Gastroesophageal sphincter (tissue), 4 donors: ENCODE measurements around the gene CFAP157. TPM values are rescaled to one million over a fixed set of nuclear protein-coding genes. Genes with fewer than 3 reads are reported as not detected.

Experiments used
- ATAC-seq: fragments of 150-250 bp; one replicate; pipeline ENCODE4 v1.9.1; 2016; ENCODE audit warnings: mild to moderate bottlenecking, moderate library complexity
- H3K27ac ChIP-seq, 4 donors: fragments of 200-600 bp; sonication (generic) in 3 of 4; 1 replicate in 3 of 4; 2 replicates in 1 of 4; pipeline ENCODE4 v1.5.1; 2016 to 2019
- H3K27me3 ChIP-seq: fragments of 200-600 bp; sonication (generic); one replicate; pipeline ENCODE4 v1.5.1; 2019
- H3K36me3 ChIP-seq, 2 donors: fragments of 200-600 bp; sonication (generic); one replicate each; pipeline ENCODE4 v1.5.1; 2019; ENCODE audit warnings: control low read depth in 1 of 2
- H3K4me1 ChIP-seq, 3 donors: fragments of 200-600 bp; sonication (generic); 1 replicate in 2 of 3; 2 replicates in 1 of 3; pipeline ENCODE4 v1.5.1; 2016 to 2019; ENCODE audit warnings: control low read depth in 2 of 3
- H3K4me3 ChIP-seq, 2 donors: fragments of 200-600 bp; sonication (generic); one replicate each; pipeline ENCODE4 v1.5.1; 2019; ENCODE audit warnings: mild to moderate bottlenecking in 1 of 2, moderate library complexity in 1 of 2
- H3K9me3 ChIP-seq, 3 donors: fragments of 200-600 bp; sonication (generic); one replicate each; pipeline ENCODE4 v1.5.1; 2017 to 2019; ENCODE audit warnings: control low read depth in 2 of 3
- EP300 ChIP-seq: sonication (generic); formaldehyde crosslinking; IDR thresholded peaks from one replicate; pipeline ENCODE4 v1.6.1; 2017; ENCODE audit warnings: antibody characterized with exemption, mild to moderate bottlenecking
- POLR2A ChIP-seq, 2 donors: fragments of 450-650 bp; IDR thresholded peaks; one replicate each; pipeline ENCODE4 v1.6.1; 2017; ENCODE audit warnings: antibody characterized with exemption in 2 of 2, mild to moderate bottlenecking in 2 of 2, moderate library complexity in 1 of 2
- POLR2AphosphoS5 ChIP-seq: sonication (generic); formaldehyde crosslinking; IDR thresholded peaks from one replicate; pipeline ENCODE4 v1.6.1; 2017; ENCODE audit warnings: antibody characterized with exemption
- whole genome bisulfite sequencing, 2 donors: methylation state at CpG; one replicate each; pipeline ENCODE4 v1.1.5; 2018; ENCODE audit warnings: low coverage in 1 of 2; 5-methylcytosine and 5-hydroxymethylcytosine counted together
- total RNA-seq, 4 donors: library from RNA; depleted of rRNA; stranded (reverse); fragments of >200 nt; gene quantifications; one replicate each; pipeline ENCODE4 v1.1.0, GENCODE V29; 2016
- TF ChIP-seq, protein P1 (sequence below), 4 experiments: fragments of 200-600 bp in 2 of 4; fragments of 450-650 bp in 2 of 4; sonication (generic) in 1 of 4; IDR thresholded peaks; one replicate each; pipeline ENCODE4 v1.5.1; 2017 to 2019; ENCODE audit warnings: antibody characterized with exemption in 4 of 4, mild to moderate bottlenecking in 2 of 4, moderate library complexity in 2 of 4

CFAP157 gene
- total RNA-seq, 4 donors from 2014 or later, result 0.31 TPM; not detected in 3

GRCh38 chr9:127720031-127720864 is 13.5 kb downstream of the CFAP157 start:
- TF ChIP-seq, protein P1, sequence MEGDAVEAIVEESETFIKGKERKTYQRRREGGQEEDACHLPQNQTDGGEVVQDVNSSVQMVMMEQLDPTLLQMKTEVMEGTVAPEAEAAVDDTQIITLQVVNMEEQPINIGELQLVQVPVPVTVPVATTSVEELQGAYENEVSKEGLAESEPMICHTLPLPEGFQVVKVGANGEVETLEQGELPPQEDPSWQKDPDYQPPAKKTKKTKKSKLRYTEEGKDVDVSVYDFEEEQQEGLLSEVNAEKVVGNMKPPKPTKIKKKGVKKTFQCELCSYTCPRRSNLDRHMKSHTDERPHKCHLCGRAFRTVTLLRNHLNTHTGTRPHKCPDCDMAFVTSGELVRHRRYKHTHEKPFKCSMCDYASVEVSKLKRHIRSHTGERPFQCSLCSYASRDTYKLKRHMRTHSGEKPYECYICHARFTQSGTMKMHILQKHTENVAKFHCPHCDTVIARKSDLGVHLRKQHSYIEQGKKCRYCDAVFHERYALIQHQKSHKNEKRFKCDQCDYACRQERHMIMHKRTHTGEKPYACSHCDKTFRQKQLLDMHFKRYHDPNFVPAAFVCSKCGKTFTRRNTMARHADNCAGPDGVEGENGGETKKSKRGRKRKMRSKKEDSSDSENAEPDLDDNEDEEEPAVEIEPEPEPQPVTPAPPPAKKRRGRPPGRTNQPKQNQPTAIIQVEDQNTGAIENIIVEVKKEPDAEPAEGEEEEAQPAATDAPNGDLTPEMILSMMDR (IDR thresholded peaks at IDR 0.05), result no peak
- TF ChIP-seq EP300 (no peak), POLR2A (IDR thresholded peaks at IDR 0.05) (no peak), POLR2AphosphoS5 (no peak)
- Histone ChIP-seq H3K36me3 (no peaks in the 10 kb centered on the region), H3K4me1 (peaks cover 0 to 20% (median 4%) of the 10 kb centered on the region in 3 donors), H3K27ac (no peak overlapping the region), H3K4me3 (no peak overlapping the region), H3K9me3 (no peaks in the 10 kb centered on the region), H3K27me3 (peaks cover 27% of the 10 kb centered on the region)
- 67% methylated on average over 1 of the region's 12 CpGs; no CpG with 5 or more reads in 1 of the 2 donors for WGBS, 2 donors
- ATAC-seq, result no peak

DNA sequence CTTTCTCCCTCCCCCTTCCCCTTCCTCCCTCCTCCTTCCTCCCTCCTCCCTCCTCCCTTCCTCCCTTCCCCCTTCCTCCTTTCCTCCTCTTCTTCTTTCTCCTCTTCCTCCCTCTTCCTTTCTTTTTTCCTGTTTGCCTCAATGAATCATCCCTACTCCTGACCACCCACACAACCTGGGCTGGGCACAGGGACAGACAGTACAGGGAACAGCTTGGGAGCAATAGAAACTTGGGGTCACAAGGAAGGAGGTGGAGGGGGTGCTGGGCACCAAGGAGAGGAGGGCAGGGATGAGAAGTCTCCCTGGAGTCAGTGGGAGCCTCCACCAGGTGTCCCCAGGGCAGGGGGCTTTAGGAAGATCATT is 14.1 kb downstream of the CFAP157 start:
- H3K4me1 ChIP-seq, result peaks cover 0 to 20% (median 4%) of the 10 kb centered on the region in 3 donors
- no peaks in the 10 kb centered on the region for H3K36me3 ChIP-seq
- no peak overlapping the region for H3K27ac ChIP-seq
- no peak overlapping the region for H3K4me3 ChIP-seq
- no peak for ATAC-seq
- H3K9me3 ChIP-seq, result no peaks in the 10 kb centered on the region
- TF ChIP-seq, protein P1 (IDR thresholded peaks at IDR 0.05), result no peak
- TF ChIP-seq EP300 (no peak), POLR2A (IDR thresholded peaks at IDR 0.05) (no peak), POLR2AphosphoS5 (no peak)
- H3K27me3 ChIP-seq, result peaks cover 27% of the 10 kb centered on the region

DNA sequence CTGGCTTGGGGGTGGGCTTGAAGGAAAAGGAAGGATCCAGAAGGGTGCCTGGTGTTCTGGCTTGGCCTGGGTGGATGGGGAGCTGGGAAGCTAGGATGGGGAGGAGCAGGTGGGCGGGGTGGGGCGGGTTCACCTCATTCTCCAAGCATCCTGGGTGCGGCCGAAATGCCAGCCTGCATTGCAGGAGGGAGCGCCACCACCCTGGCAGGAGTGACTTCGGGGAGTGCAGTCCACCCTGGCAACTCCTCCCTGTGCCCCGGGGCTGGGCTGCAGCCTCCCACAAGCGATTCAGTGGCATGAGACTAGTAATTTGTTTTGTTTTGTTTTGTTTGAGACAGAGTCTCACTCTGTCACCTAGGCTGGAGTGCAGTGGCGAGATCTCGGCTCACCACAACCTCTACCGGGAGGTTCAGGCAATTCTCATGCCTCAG is 14.6 kb downstream of the CFAP157 start:
- TF ChIP-seq POLR2AphosphoS5, result no peak
- no peak for TF ChIP-seq EP300
- TF ChIP-seq, protein P1 (IDR thresholded peaks at IDR 0.05), result no peak
- TF ChIP-seq POLR2A (IDR thresholded peaks at IDR 0.05), result no peak
- ATAC-seq, result no peak
- Histone ChIP-seq H3K9me3 (no peaks in the 10 kb centered on the region), H3K4me1 (peaks cover 0 to 14% (median 0%) of the 10 kb centered on the region in 3 donors), H3K27ac (no peak overlapping the region), H3K4me3 (no peak overlapping the region), H3K27me3 (peaks cover 27% of the 10 kb centered on the region), H3K36me3 (no peaks in the 10 kb centered on the region)
- WGBS, 2 donors, result 62% methylated on average over 2 of the region's 11 CpGs; no CpG with 5 or more reads in 1 of the 2 donors

DNA sequence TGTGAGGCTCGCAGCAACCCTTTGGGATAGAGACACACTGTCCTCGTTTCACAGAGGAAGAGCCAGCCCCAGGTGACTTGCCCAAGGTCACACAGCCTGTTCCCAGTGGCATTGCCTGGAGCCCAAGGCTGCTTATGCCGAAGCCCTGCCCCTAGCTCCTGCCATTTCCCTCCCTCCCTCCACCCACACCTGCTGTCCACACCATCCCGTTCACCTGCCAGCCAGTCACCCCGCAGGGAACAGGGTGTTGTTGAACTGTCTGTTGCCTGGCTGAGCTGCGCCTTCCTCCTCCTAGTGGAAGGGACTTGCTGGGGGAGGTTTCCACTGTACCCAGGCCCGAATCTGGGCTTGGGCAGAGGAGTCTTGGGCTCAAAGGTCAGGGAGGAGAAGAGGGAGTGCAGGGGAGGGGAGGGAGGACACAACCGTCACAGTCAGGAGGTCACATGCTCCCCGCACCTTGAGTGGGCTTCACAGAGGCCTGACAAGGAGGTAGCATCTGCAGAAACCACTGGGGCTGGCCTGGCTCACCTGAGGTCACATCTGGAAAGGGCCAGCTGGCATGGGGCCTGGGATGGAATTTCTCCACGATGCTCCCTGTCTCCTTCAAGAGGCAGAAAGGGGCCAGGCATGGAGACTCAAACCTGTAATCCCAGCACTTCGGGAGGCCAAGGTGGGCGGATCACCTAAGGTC is 15.4 kb downstream of the CFAP157 start:
- 70% methylated on average over 2 of the region's 12 CpGs; no CpG with 5 or more reads in 1 of the 2 donors for WGBS, 2 donors
- no peak for ATAC-seq
- no peaks in the 10 kb centered on the region for H3K36me3 ChIP-seq
- no peak overlapping the region for H3K27ac ChIP-seq
- H3K9me3 ChIP-seq, result no peaks in the 10 kb centered on the region
- peaks cover 27% of the 10 kb centered on the region for H3K27me3 ChIP-seq
- no peak overlapping the region for H3K4me3 ChIP-seq
- H3K4me1 ChIP-seq, result peaks cover 0 to 11% (median 0%) of the 10 kb centered on the region in 3 donors
- TF ChIP-seq POLR2AphosphoS5 (no peak), POLR2A (IDR thresholded peaks at IDR 0.05) (no peak), EP300 (no peak)
- TF ChIP-seq, protein P1 (IDR thresholded peaks at IDR 0.05), result no peak
